GM12892 (cell line): ENCODE measurements around the gene DUS4L.

Experiments
- POLR2A ChIP-seq: IDR thresholded peaks from 2 replicates; pipeline ENCODE4 v1.6.1; 2011; ENCODE audit warnings: low read depth, low read length, control low read depth
- TAF1 ChIP-seq: IDR thresholded peaks from 2 replicates; pipeline ENCODE4 v1.6.1; 2011; ENCODE audit warnings: low read depth, mild to moderate bottlenecking, control low read depth, low read length, borderline replicate concordance

- no peak for TF ChIP-seq POLR2A
- no peak for TF ChIP-seq TAF1
These were observed 50.2 kb downstream of the DUS4L start for GRCh38 chr7:107613948-107614347.
